Ectodermal cell (in vitro differentiated cells): ENCODE data around the gene CXCR5.

ENCODE experiments used
- H3K27ac ChIP-seq: 2 replicates; pipeline ENCODE4 v1.7.0; 2013; ENCODE audit warnings: mild to moderate bottlenecking, low read depth, low read length; ENCODE audit not compliant: insufficient read depth, poor library complexity, severe bottlenecking
- H3K27me3 ChIP-seq: 2 replicates; pipeline ENCODE4 v1.7.0; 2013; ENCODE audit warnings: mild to moderate bottlenecking, low read length; ENCODE audit not compliant: insufficient read depth, control insufficient read depth, poor library complexity, severe bottlenecking
- H3K36me3 ChIP-seq: one replicate; pipeline ENCODE4 v1.7.0; 2013; ENCODE audit warnings: low read length; ENCODE audit not compliant: control insufficient read depth, insufficient read depth
- H3K4me1 ChIP-seq: one replicate; pipeline ENCODE4 v1.7.0; 2013; ENCODE audit warnings: low read length; ENCODE audit not compliant: control insufficient read depth, insufficient read depth
- H3K4me3 ChIP-seq: 2 replicates; pipeline ENCODE4 v1.7.0; 2013; ENCODE audit warnings: low read depth, low read length, control low read depth; ENCODE audit not compliant: insufficient read depth
- H3K9me3 ChIP-seq: 2 replicates; pipeline ENCODE4 v1.7.0; 2013; ENCODE audit warnings: mild to moderate bottlenecking, low read length, moderate library complexity; ENCODE audit not compliant: control insufficient read depth
- WGBS, 2 experiments: methylation state at CpG; one replicate each; pipeline ENCODE4 v1.1.7; 2013; ENCODE audit warnings: missing lambda C conversion rate in 2 of 2; 5-methylcytosine and 5-hydroxymethylcytosine counted together

Gene CXCR5

GRCh38 chr11:118873804-118874203, 9.9 kb upstream of the CXCR5 start:
- peaks cover 14% of the 10 kb centered on the region for H3K4me1 ChIP-seq
- WGBS, 2 experiments = 89 to 90% methylated on average over 4 of the region's 4 CpGs
- H3K4me3 ChIP-seq = no peak overlapping the region
- no peaks in the 10 kb centered on the region for H3K27me3 ChIP-seq
- H3K27ac ChIP-seq = no peak overlapping the region
- no peaks in the 10 kb centered on the region for H3K9me3 ChIP-seq
- no peaks in the 10 kb centered on the region for H3K36me3 ChIP-seq

GRCh38 chr11:118876286-118876685, 7.4 kb upstream of the CXCR5 start:
- H3K27ac ChIP-seq = no peak overlapping the region
- H3K4me1 ChIP-seq = no peaks in the 10 kb centered on the region
- no peaks in the 10 kb centered on the region for H3K9me3 ChIP-seq
- WGBS, 2 experiments = 88 to 92% methylated on average over 10 of the region's 10 CpGs
- H3K27me3 ChIP-seq = no peaks in the 10 kb centered on the region
- H3K36me3 ChIP-seq = no peaks in the 10 kb centered on the region
- no peak overlapping the region for H3K4me3 ChIP-seq

DNA sequence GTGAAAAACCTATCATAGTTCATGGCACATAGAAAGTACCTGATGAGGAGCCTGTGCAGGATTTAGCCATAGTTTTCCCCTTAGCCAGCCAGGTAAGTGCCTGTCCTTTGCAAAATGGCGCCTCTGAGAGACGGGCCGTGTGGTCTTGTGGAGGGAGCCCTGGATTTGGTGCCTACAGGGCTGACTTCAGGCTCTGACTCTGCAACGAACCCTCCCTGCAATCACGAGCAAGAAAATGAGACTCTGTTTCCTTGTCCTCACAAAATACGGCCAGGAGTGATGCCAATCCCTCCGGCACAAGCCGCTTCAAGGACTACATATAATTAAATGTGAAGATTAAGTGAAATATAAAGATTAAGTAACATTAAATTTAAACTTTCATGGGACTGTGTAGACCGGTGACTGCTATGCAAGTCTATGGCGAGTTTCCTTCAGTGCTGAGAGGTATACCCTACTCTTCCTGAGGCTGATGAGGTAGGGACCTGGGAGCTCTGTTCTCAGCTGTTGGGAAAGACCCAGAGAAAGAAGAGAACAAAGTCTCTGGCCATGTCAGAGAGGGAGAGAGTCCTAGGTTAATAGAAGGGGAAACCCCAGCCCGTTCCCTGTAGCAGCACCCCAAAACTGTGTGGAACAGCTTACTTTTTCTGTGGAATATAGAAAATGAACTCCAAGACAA, 6.1 kb upstream of the CXCR5 start:
- no peak overlapping the region for H3K27ac ChIP-seq
- no peaks in the 10 kb centered on the region for H3K36me3 ChIP-seq
- H3K9me3 ChIP-seq = no peaks in the 10 kb centered on the region
- no peak overlapping the region for H3K4me3 ChIP-seq
- H3K27me3 ChIP-seq = no peaks in the 10 kb centered on the region
- WGBS, 2 experiments = 92% methylated on average over 9 to 11 of the region's 11 CpGs
- no peaks in the 10 kb centered on the region for H3K4me1 ChIP-seq

DNA sequence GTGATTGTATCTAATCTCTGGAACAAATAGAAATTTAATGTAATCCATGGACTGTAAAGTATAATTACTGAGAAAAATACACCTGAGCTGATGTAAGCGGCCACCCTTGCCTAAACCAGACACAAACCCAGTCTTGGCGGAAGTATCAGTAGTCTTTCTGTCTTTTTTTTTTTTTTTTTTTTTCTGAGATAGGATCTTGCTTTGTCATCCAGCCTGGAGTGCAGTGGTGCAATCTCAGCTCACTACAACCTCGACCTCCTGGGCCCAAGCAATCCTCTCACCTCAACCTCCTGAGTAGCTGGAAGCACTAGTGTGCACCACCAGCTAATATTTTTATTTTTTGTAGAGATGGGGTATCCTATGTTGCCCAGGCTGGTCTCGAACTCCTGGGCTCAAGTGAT, 5.5 kb upstream of the CXCR5 start:
- no peaks in the 10 kb centered on the region for H3K36me3 ChIP-seq
- no peaks in the 10 kb centered on the region for H3K4me1 ChIP-seq
- H3K4me3 ChIP-seq = no peak overlapping the region
- WGBS, 2 experiments = 89 to 93% methylated on average over 4 of the region's 4 CpGs
- no peak overlapping the region for H3K27ac ChIP-seq
- H3K27me3 ChIP-seq = no peaks in the 10 kb centered on the region
- no peaks in the 10 kb centered on the region for H3K9me3 ChIP-seq

- H3K36me3 ChIP-seq = no peaks in the 10 kb centered on the region
- H3K9me3 ChIP-seq = no peaks in the 10 kb centered on the region
- WGBS, 2 experiments = 96 to 100% methylated on average over 3 of the region's 3 CpGs
Measured at GRCh38 chr11:118881228-118881627, 2.5 kb upstream of the CXCR5 start.

GRCh38 chr11:118882491-118882890, 1.2 kb upstream of the CXCR5 start:
- no peak overlapping the region for H3K27ac ChIP-seq
- peaks cover 4% of the 10 kb centered on the region for H3K27me3 ChIP-seq
- no peaks in the 10 kb centered on the region for H3K36me3 ChIP-seq
- H3K9me3 ChIP-seq = no peaks in the 10 kb centered on the region
- peaks cover 3% of the 10 kb centered on the region for H3K4me1 ChIP-seq
- no peak overlapping the region for H3K4me3 ChIP-seq
- WGBS, 2 experiments = 95 to 98% methylated on average over 5 of the region's 5 CpGs

More at GRCh38 chr11:118881228-118881627, 2.5 kb upstream of the CXCR5 start:
- Histone ChIP-seq H3K27ac (no peak overlapping the region), H3K4me1 (no peaks in the 10 kb centered on the region), H3K4me3 (no peak overlapping the region), H3K27me3 (peaks cover 4% of the 10 kb centered on the region)

DNA sequence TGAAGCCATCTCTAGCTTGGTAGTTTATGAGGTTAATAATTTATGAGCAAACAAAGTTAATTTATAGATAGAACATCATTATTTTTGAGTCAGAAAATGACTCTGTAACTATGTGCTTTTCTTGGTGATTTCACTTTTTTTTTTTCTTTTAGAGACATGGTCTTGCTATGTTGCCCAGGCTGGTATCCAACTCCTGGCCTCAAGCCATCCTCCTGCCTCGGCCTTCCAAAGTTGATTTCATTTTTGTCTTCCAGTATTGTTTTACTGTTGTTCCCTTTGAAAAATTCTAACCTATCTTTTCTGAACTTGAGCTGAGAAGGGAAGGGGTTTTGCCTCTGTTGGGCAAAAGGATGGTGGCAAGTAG, 706 bp upstream of the CXCR5 start:
- WGBS, 2 experiments = 95 to 100% methylated on average over 1 of the region's 1 CpG
- Histone ChIP-seq H3K36me3 (no peaks in the 10 kb centered on the region), H3K9me3 (no peaks in the 10 kb centered on the region), H3K27ac (no peak overlapping the region), H3K27me3 (peaks cover 4% of the 10 kb centered on the region), H3K4me3 (no peak overlapping the region), H3K4me1 (peaks cover 8% of the 10 kb centered on the region)

DNA sequence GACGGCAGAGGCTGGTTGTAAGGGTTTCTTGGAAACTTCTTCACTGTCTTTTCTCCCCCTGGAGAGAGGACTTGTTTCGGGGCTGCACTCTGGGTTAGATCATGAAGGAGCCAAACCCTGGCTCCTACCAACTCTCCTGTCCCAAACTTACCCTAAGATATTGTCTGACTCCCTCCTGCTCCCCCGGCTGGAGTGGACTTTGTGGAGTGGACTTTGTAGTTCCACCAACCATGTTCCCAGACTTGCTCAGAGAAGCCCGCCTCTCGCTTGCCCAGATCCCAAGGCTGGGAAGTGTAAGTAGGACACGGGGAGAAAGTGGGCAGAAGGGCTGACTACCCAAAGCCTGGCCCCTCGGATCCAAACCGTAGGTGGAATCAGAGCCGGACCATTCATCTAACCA, 1.2 kb downstream of the CXCR5 start:
- peaks cover 18% of the 10 kb centered on the region for H3K4me1 ChIP-seq
- peaks cover 4% of the 10 kb centered on the region for H3K27me3 ChIP-seq
- no peaks in the 10 kb centered on the region for H3K9me3 ChIP-seq
- WGBS, 2 experiments = 94 to 96% methylated on average over 9 of the region's 9 CpGs
- no peak overlapping the region for H3K4me3 ChIP-seq
- H3K27ac ChIP-seq = no peak overlapping the region
- no peaks in the 10 kb centered on the region for H3K36me3 ChIP-seq

GRCh38 chr11:118885319-118885718, 1.6 kb downstream of the CXCR5 start:
- H3K27ac ChIP-seq = no peak overlapping the region

GRCh38 chr11:118885831-118886565, 2.3 kb downstream of the CXCR5 start:
- Histone ChIP-seq H3K4me3 (no peak overlapping the region), H3K27ac (no peak overlapping the region), H3K4me1 (peaks cover 18% of the 10 kb centered on the region), H3K36me3 (no peaks in the 10 kb centered on the region), H3K27me3 (peaks cover 4% of the 10 kb centered on the region), H3K9me3 (no peaks in the 10 kb centered on the region)
- 85 to 95% methylated on average over 11 to 12 of the region's 12 CpGs for WGBS, 2 experiments

More at GRCh38 chr11:118885319-118885718, 1.6 kb downstream of the CXCR5 start:
- 95 to 96% methylated on average over 12 of the region's 12 CpGs for WGBS, 2 experiments
- peaks cover 4% of the 10 kb centered on the region for H3K27me3 ChIP-seq
- peaks cover 18% of the 10 kb centered on the region for H3K4me1 ChIP-seq
- H3K36me3 ChIP-seq = no peaks in the 10 kb centered on the region
- H3K4me3 ChIP-seq = no peak overlapping the region
- no peaks in the 10 kb centered on the region for H3K9me3 ChIP-seq
